H1 (cell line): ENCODE data around the gene DIPK1C. TPM values are rescaled to one million over a fixed set of nuclear protein-coding genes. Genes with fewer than 3 reads are reported as not detected.

Experiments used
- CTCF ChIA-PET: fragments of 300-600 bp; sonication (Branson Sonifier 250); formaldehyde crosslinking; loops from one replicate; lab custom pipeline; 2021; ENCODE audit not compliant: partially characterized antibody; lab: Charles Lee
- POLR2A ChIA-PET: fragments of 300-600 bp; sonication (Branson Sonifier 250); formaldehyde crosslinking; loops from one replicate; lab custom pipeline; 2021; ENCODE audit warnings: inconsistent platforms; ENCODE audit not compliant: partially characterized antibody; lab: Charles Lee
- DNase-seq, 2 experiments: peaks; one replicate each; pipeline versions ENCODE4 v3.0.0 to v3.0.0-alpha.2; 2010 to 2022; ENCODE audit warnings: low spot score in 2 of 2, low read depth in 1 of 2, mixed read lengths in 1 of 2
- FAIRE-seq: peaks from 2 replicates; lab custom pipeline; 2011; peaks lifted over from hg19 to GRCh38; lab: Jason Lieb, UNC
- H2AFZ ChIP-seq: 2 replicates; pipeline ENCODE4 v1.8.1; 2012; ENCODE audit warnings: low read length, inconsistent platforms
- H2AK5ac ChIP-seq: 2 replicates; pipeline ENCODE4 v1.6.1; 2013; ENCODE audit warnings: low read depth, low read length
- H2BK120ac ChIP-seq: replicated peaks from 2 replicates; pipeline ENCODE3; 2013; ENCODE audit warnings: low read depth, low read length, inconsistent platforms
- H2BK12ac ChIP-seq: 2 replicates; pipeline ENCODE4 v1.6.1; 2013; ENCODE audit warnings: low read depth, low read length
- H2BK15ac ChIP-seq: 2 replicates; pipeline ENCODE4 v1.6.1; 2013; ENCODE audit warnings: low read length
- H2BK20ac ChIP-seq: 2 replicates; pipeline ENCODE4 v1.6.1; 2013; ENCODE audit warnings: low read length
- H2BK5ac ChIP-seq: 2 replicates; pipeline ENCODE4 v1.6.1; 2013; ENCODE audit warnings: low read depth, low read length
- H3K14ac ChIP-seq: 2 replicates; pipeline ENCODE4 v1.6.1; 2013; ENCODE audit warnings: inconsistent platforms; ENCODE audit not compliant: insufficient read length
- H3K18ac ChIP-seq: 2 replicates; pipeline ENCODE4 v1.6.1; 2013; ENCODE audit warnings: low read length; ENCODE audit errors: extremely low read depth
- H3K23ac ChIP-seq: 2 replicates; pipeline ENCODE4 v1.6.1; 2013; ENCODE audit warnings: inconsistent platforms; ENCODE audit not compliant: insufficient read length
- H3K23me2 ChIP-seq: 2 replicates; pipeline ENCODE4 v1.6.1; 2013; ENCODE audit warnings: low read depth, low read length
- H3K27ac ChIP-seq: 2 replicates; pipeline ENCODE4 v1.6.1; 2011; ENCODE audit warnings: low read depth, low read length, inconsistent platforms
- H3K27me3 ChIP-seq, 4 experiments: replicated peaks in 1 of 4; 1 replicate in 1 of 4; 2 replicates in 3 of 4; pipeline versions ENCODE4 v1.6.1 to v1.8.1; 2011 to 2013; ENCODE audit warnings: low read length in 3 of 4, mild to moderate bottlenecking in 3 of 4, inconsistent platforms in 2 of 4, mixed read lengths in 2 of 4, moderate library complexity in 1 of 4; ENCODE audit not compliant: control insufficient read depth in 3 of 4, insufficient read depth in 3 of 4; ENCODE audit errors: extremely low read depth in 1 of 4
- H3K36me3 ChIP-seq, 4 experiments: 2 replicates each; pipeline versions ENCODE4 v1.6.1 to v1.8.1; 2011 to 2013; ENCODE audit warnings: mild to moderate bottlenecking in 4 of 4, low read length in 3 of 4, moderate library complexity in 2 of 4, control low read depth in 1 of 4, inconsistent platforms in 1 of 4; ENCODE audit not compliant: insufficient read depth in 4 of 4, control insufficient read depth in 2 of 4
- H3K4ac ChIP-seq: replicated peaks from 2 replicates; pipeline ENCODE3; 2013; ENCODE audit warnings: low read length, low read depth, mixed read lengths, inconsistent platforms; ENCODE audit not compliant: insufficient read length
- H3K4me1 ChIP-seq, 4 experiments: replicated peaks in 1 of 4; 1 replicate in 1 of 4; 2 replicates in 3 of 4; pipeline versions ENCODE4 v1.6.1 to v1.8.1; 2011 to 2013; ENCODE audit warnings: low read length in 3 of 4, inconsistent platforms in 2 of 4, mixed read lengths in 1 of 4; ENCODE audit not compliant: insufficient read depth in 4 of 4, control insufficient read depth in 3 of 4
- H3K4me2 ChIP-seq, 2 experiments: 2 replicates each; pipeline versions ENCODE4 v1.6.1 to v1.8.1; 2011 to 2013; ENCODE audit warnings: low read depth in 2 of 2, low read length in 2 of 2, control low read depth in 1 of 2, inconsistent platforms in 1 of 2, mild to moderate bottlenecking in 1 of 2; ENCODE audit not compliant: insufficient read depth in 1 of 2
- H3K4me3 ChIP-seq, 4 experiments: fragments of 200-600, 300-600 bp in 1 of 4; sonication (generic), shearing (Covaris generic), sonication (Bioruptor Twin) in 1 of 4; 2 replicates each; pipeline versions ENCODE4 v1.5.1 to v1.8.1; 2011 to 2016; ENCODE audit warnings: low read length in 4 of 4, low read depth in 3 of 4, control low read depth in 2 of 4, inconsistent platforms in 2 of 4, mild to moderate bottlenecking in 2 of 4, mixed read lengths in 1 of 4, moderate library complexity in 1 of 4; ENCODE audit not compliant: insufficient read depth in 2 of 4; ENCODE audit errors: extremely low read depth in 1 of 4
- H3K56ac ChIP-seq: replicated peaks from 2 replicates; pipeline ENCODE3; 2013; ENCODE audit warnings: low read depth, mild to moderate bottlenecking, mixed read lengths, low read length, inconsistent platforms; ENCODE audit not compliant: insufficient read length
- H3K79me1 ChIP-seq: 2 replicates; pipeline ENCODE4 v1.6.1; 2013; ENCODE audit warnings: low read depth, low read length, control low read depth
- H3K79me2 ChIP-seq, 2 experiments: 2 replicates each; pipeline versions ENCODE4 v1.6.1 to v1.8.1; 2012 to 2013; ENCODE audit warnings: low read length in 2 of 2, mild to moderate bottlenecking in 2 of 2, inconsistent platforms in 1 of 2; ENCODE audit not compliant: insufficient read depth in 2 of 2, control insufficient read depth in 1 of 2
- H3K9ac ChIP-seq, 4 experiments: replicated peaks in 1 of 4; 1 replicate in 1 of 4; 2 replicates in 3 of 4; pipeline versions ENCODE4 v1.6.1 to v1.8.1; 2011 to 2013; ENCODE audit warnings: low read depth in 3 of 4, low read length in 3 of 4, control low read depth in 2 of 4, mild to moderate bottlenecking in 2 of 4, moderate library complexity in 2 of 4, inconsistent platforms in 1 of 4; ENCODE audit errors: extremely low read depth in 1 of 4
- H3K9me3 ChIP-seq, 2 experiments: 2 replicates each; pipeline versions ENCODE4 v1.6.1 to v1.8.1; 2012 to 2013; ENCODE audit warnings: mild to moderate bottlenecking in 2 of 2, moderate library complexity in 2 of 2, control low read depth in 1 of 2, inconsistent platforms in 1 of 2, low read depth in 1 of 2, low read length in 1 of 2, mixed read lengths in 1 of 2; ENCODE audit not compliant: insufficient read depth in 2 of 2
- H4K20me1 ChIP-seq, 2 experiments: replicated peaks in 1 of 2; 2 replicates each; pipeline versions ENCODE3 to v1.8.1; 2011 to 2013; ENCODE audit warnings: inconsistent platforms in 2 of 2, low read length in 2 of 2, mild to moderate bottlenecking in 1 of 2; ENCODE audit not compliant: insufficient read depth in 2 of 2, control insufficient read depth in 1 of 2
- H4K5ac ChIP-seq: 2 replicates; pipeline ENCODE4 v1.6.1; 2013; ENCODE audit warnings: low read length, low read depth, mixed read lengths, inconsistent platforms; ENCODE audit not compliant: insufficient read length
- H4K8ac ChIP-seq: 2 replicates; pipeline ENCODE4 v1.8.0; 2013; ENCODE audit warnings: mild to moderate bottlenecking, moderate library complexity, low read length, inconsistent platforms; ENCODE audit not compliant: insufficient read depth; ENCODE audit errors: extremely low read depth
- H4K91ac ChIP-seq: replicated peaks from 2 replicates; pipeline ENCODE3; 2013; ENCODE audit warnings: low read length, mixed read lengths, inconsistent platforms; ENCODE audit not compliant: insufficient read length
- ASH2L ChIP-seq: fragments of 200-600, 300-600 bp; sonication (generic); IDR thresholded peaks from one replicate; pipeline ENCODE4 v1.7.1; 2017; ENCODE audit warnings: low read length
- BRCA1 ChIP-seq: IDR thresholded peaks from 2 replicates; pipeline ENCODE4 v1.6.1; 2012; ENCODE audit warnings: low read depth, low read length, improper control_type of control experiment
- EGR1 ChIP-seq: IDR thresholded peaks from 2 replicates; pipeline ENCODE4 v1.6.1; 2011; ENCODE audit warnings: low read depth, low read length, borderline replicate concordance
- KDM1A ChIP-seq: fragments of 200-600, 300-600 bp; sonication (generic); IDR thresholded peaks from 2 replicates; pipeline ENCODE4 v1.7.1; 2016; ENCODE audit warnings: mild to moderate bottlenecking, low read length, borderline replicate concordance
- MAX ChIP-seq: IDR thresholded peaks from 2 replicates; pipeline ENCODE4 v1.6.1; 2012; ENCODE audit warnings: inconsistent platforms
- WGBS, 2 experiments: shearing (Covaris generic) in 1 of 2; methylation state at CpG; one replicate each; pipeline versions ENCODE4 v1.1.6 to v1.1.7; 2013 to 2015; ENCODE audit warnings: low lambda C conversion rate in 2 of 2, mixed read lengths in 2 of 2, inconsistent platforms in 1 of 2, low coverage in 1 of 2, missing lambda C conversion rate in 1 of 2; ENCODE audit not compliant: insufficient replicate concordance in 2 of 2, insufficient coverage in 1 of 2, insufficient read length in 1 of 2; ENCODE audit errors: extremely low coverage in 1 of 2, missing lambda C conversion rate in 1 of 2; 5-methylcytosine and 5-hydroxymethylcytosine counted together
- polyA plus RNA-seq, 7 experiments: library from polyadenylated mRNA; depleted of rRNA in 3 of 7; stranded (reverse) in 5 of 7; unstranded in 2 of 7; fragments of >200 nt in 5 of 7; fragments of 200-250 nt in 2 of 7; gene quantifications; 1 replicate in 5 of 7; 2 replicates in 1 of 7; 4 replicates in 1 of 7; pipeline versions ENCODE4 v1.2.1 to v1.2.3, GENCODE V29; 2011 to 2013; ENCODE audit warnings: missing spikeins in 2 of 7, mixed read lengths in 2 of 7
- total RNA-seq: library from RNA; stranded (reverse); fragmentation: NEBNext Ultra II Directional; extraction: Animal tissue kit (Norgen Biotek cat#: 25700); gene quantifications from 2 replicates; pipeline ENCODE4 v1.2.1, GENCODE V29; 2021

DIPK1C gene
- total and polyA plus RNA-seq, 2 of the 8 experiments (the other 6 are each of a cell fraction or from before 2014, with no cell fraction given) = 0.08 TPM; not detected in 1

DNA sequence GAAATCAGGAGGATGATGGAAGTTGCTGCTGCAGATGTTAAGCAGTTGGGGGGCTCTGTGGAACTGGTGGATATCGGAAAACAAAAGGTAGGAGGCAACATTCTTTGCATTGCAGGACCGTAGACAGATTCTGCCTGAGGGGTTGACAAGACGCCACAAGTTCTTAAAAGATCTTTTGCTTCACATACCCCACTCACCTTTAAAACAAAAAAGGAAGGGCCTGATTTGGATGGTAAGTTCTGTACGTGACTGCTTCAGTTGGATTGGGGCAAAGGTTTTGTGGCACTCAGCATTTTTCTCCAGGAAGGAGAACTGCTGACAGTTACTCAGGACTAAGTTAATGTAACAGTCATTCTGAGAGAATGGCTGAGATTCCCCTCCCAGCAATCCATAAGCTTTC lies 44.3 kb upstream of the DIPK1C start:
- DNase-seq = no peak
- TF ChIP-seq KDM1A (no peak), EGR1 (no peak), MAX (no peak), ASH2L (no peak), BRCA1 (no peak)
- Histone ChIP-seq H3K4me1 (peaks cover 3 to 16% (median 7%) of the 10 kb centered on the region in 4 experiments; a peak in 5 of 7 replicates), H2BK5ac (no peak overlapping the region), H3K27ac (no peak overlapping the region), H4K8ac (no peak overlapping the region), H2BK120ac (no peak overlapping the region), H3K79me2 (peaks cover 19 to 36% of the 10 kb centered on the region in 2 experiments), H2AK5ac (no peak overlapping the region), H3K23me2 (peaks cover 2% of the 10 kb centered on the region; the same call in 1 of the 2 replicates), H4K91ac (no peak overlapping the region), H3K9ac (no peak overlapping the region), H4K20me1 (peaks cover 7 to 11% of the 10 kb centered on the region in 2 experiments), H3K18ac (no peak overlapping the region), H2AFZ (no peak overlapping the region), H3K9me3 (no peaks in the 10 kb centered on the region), H3K4ac (no peak overlapping the region), H3K36me3 (peaks cover 18 to 49% (median 36%) of the 10 kb centered on the region in 4 experiments), H3K14ac (no peak overlapping the region), H2BK20ac (no peak overlapping the region), H4K5ac (no peak overlapping the region), H2BK15ac (no peak overlapping the region), H3K79me1 (peaks cover 12% of the 10 kb centered on the region), H2BK12ac (no peak overlapping the region), H3K56ac (no peak overlapping the region), H3K23ac (no peak overlapping the region), H3K27me3 (no peaks in the 10 kb centered on the region), H3K4me2 (no peak overlapping the region), H3K4me3 (no peak overlapping the region)
- CTCF ChIA-PET = interaction anchor here (1.2 kb wide), 1 partner anchor 42 kb away, joined by 3 read pairs; no protein-coding TSS in a partner anchor
- WGBS, 2 experiments = 91% methylated on average over 4 of the region's 4 CpGs; no CpG with 5 or more reads in 1 of the 2 experiments
- POLR2A ChIA-PET = no interaction called here
- FAIRE-seq = no peak
